H1 (cell line): ENCODE results near the gene ZFP36L1. TPM values are rescaled to one million over a fixed set of nuclear protein-coding genes. Genes with fewer than 3 reads are reported as not detected.

Source experiments
- CTCF ChIA-PET: fragments of 300-600 bp; sonication (Branson Sonifier 250); formaldehyde crosslinking; loops from one replicate; lab custom pipeline; 2021; ENCODE audit not compliant: partially characterized antibody; lab: Charles Lee
- POLR2A ChIA-PET: fragments of 300-600 bp; sonication (Branson Sonifier 250); formaldehyde crosslinking; loops from one replicate; lab custom pipeline; 2021; ENCODE audit warnings: inconsistent platforms; ENCODE audit not compliant: partially characterized antibody; lab: Charles Lee
- DNase-seq, 2 experiments: peaks; one replicate each; pipeline versions ENCODE4 v3.0.0 to v3.0.0-alpha.2; 2010 to 2022; ENCODE audit warnings: low spot score in 2 of 2, low read depth in 1 of 2, mixed read lengths in 1 of 2
- FAIRE-seq: peaks from 2 replicates; lab custom pipeline; 2011; peaks lifted over from hg19 to GRCh38; lab: Jason Lieb, UNC
- H2AFZ ChIP-seq: 2 replicates; pipeline ENCODE4 v1.8.1; 2012; ENCODE audit warnings: low read length, inconsistent platforms
- H2AK5ac ChIP-seq: 2 replicates; pipeline ENCODE4 v1.6.1; 2013; ENCODE audit warnings: low read depth, low read length
- H2BK120ac ChIP-seq: replicated peaks from 2 replicates; pipeline ENCODE3; 2013; ENCODE audit warnings: low read depth, low read length, inconsistent platforms
- H2BK12ac ChIP-seq: 2 replicates; pipeline ENCODE4 v1.6.1; 2013; ENCODE audit warnings: low read depth, low read length
- H2BK15ac ChIP-seq: 2 replicates; pipeline ENCODE4 v1.6.1; 2013; ENCODE audit warnings: low read length
- H2BK20ac ChIP-seq: 2 replicates; pipeline ENCODE4 v1.6.1; 2013; ENCODE audit warnings: low read length
- H2BK5ac ChIP-seq: 2 replicates; pipeline ENCODE4 v1.6.1; 2013; ENCODE audit warnings: low read depth, low read length
- H3K14ac ChIP-seq: 2 replicates; pipeline ENCODE4 v1.6.1; 2013; ENCODE audit warnings: inconsistent platforms; ENCODE audit not compliant: insufficient read length
- H3K18ac ChIP-seq: 2 replicates; pipeline ENCODE4 v1.6.1; 2013; ENCODE audit warnings: low read length; ENCODE audit errors: extremely low read depth
- H3K23ac ChIP-seq: 2 replicates; pipeline ENCODE4 v1.6.1; 2013; ENCODE audit warnings: inconsistent platforms; ENCODE audit not compliant: insufficient read length
- H3K23me2 ChIP-seq: 2 replicates; pipeline ENCODE4 v1.6.1; 2013; ENCODE audit warnings: low read depth, low read length
- H3K27ac ChIP-seq: 2 replicates; pipeline ENCODE4 v1.6.1; 2011; ENCODE audit warnings: low read depth, low read length, inconsistent platforms
- H3K27me3 ChIP-seq, 4 experiments: replicated peaks in 1 of 4; 1 replicate in 1 of 4; 2 replicates in 3 of 4; pipeline versions ENCODE4 v1.6.1 to v1.8.1; 2011 to 2013; ENCODE audit warnings: low read length in 3 of 4, mild to moderate bottlenecking in 3 of 4, inconsistent platforms in 2 of 4, mixed read lengths in 2 of 4, moderate library complexity in 1 of 4; ENCODE audit not compliant: control insufficient read depth in 3 of 4, insufficient read depth in 3 of 4; ENCODE audit errors: extremely low read depth in 1 of 4
- H3K36me3 ChIP-seq, 4 experiments: 2 replicates each; pipeline versions ENCODE4 v1.6.1 to v1.8.1; 2011 to 2013; ENCODE audit warnings: mild to moderate bottlenecking in 4 of 4, low read length in 3 of 4, moderate library complexity in 2 of 4, control low read depth in 1 of 4, inconsistent platforms in 1 of 4; ENCODE audit not compliant: insufficient read depth in 4 of 4, control insufficient read depth in 2 of 4
- H3K4ac ChIP-seq: replicated peaks from 2 replicates; pipeline ENCODE3; 2013; ENCODE audit warnings: low read length, low read depth, mixed read lengths, inconsistent platforms; ENCODE audit not compliant: insufficient read length
- H3K4me1 ChIP-seq, 4 experiments: replicated peaks in 1 of 4; 1 replicate in 1 of 4; 2 replicates in 3 of 4; pipeline versions ENCODE4 v1.6.1 to v1.8.1; 2011 to 2013; ENCODE audit warnings: low read length in 3 of 4, inconsistent platforms in 2 of 4, mixed read lengths in 1 of 4; ENCODE audit not compliant: insufficient read depth in 4 of 4, control insufficient read depth in 3 of 4
- H3K4me2 ChIP-seq, 2 experiments: 2 replicates each; pipeline versions ENCODE4 v1.6.1 to v1.8.1; 2011 to 2013; ENCODE audit warnings: low read depth in 2 of 2, low read length in 2 of 2, control low read depth in 1 of 2, inconsistent platforms in 1 of 2, mild to moderate bottlenecking in 1 of 2; ENCODE audit not compliant: insufficient read depth in 1 of 2
- H3K4me3 ChIP-seq, 4 experiments: fragments of 200-600, 300-600 bp in 1 of 4; sonication (generic), shearing (Covaris generic), sonication (Bioruptor Twin) in 1 of 4; 2 replicates each; pipeline versions ENCODE4 v1.5.1 to v1.8.1; 2011 to 2016; ENCODE audit warnings: low read length in 4 of 4, low read depth in 3 of 4, control low read depth in 2 of 4, inconsistent platforms in 2 of 4, mild to moderate bottlenecking in 2 of 4, mixed read lengths in 1 of 4, moderate library complexity in 1 of 4; ENCODE audit not compliant: insufficient read depth in 2 of 4; ENCODE audit errors: extremely low read depth in 1 of 4
- H3K56ac ChIP-seq: replicated peaks from 2 replicates; pipeline ENCODE3; 2013; ENCODE audit warnings: low read depth, mild to moderate bottlenecking, mixed read lengths, low read length, inconsistent platforms; ENCODE audit not compliant: insufficient read length
- H3K79me1 ChIP-seq: 2 replicates; pipeline ENCODE4 v1.6.1; 2013; ENCODE audit warnings: low read depth, low read length, control low read depth
- H3K79me2 ChIP-seq, 2 experiments: 2 replicates each; pipeline versions ENCODE4 v1.6.1 to v1.8.1; 2012 to 2013; ENCODE audit warnings: low read length in 2 of 2, mild to moderate bottlenecking in 2 of 2, inconsistent platforms in 1 of 2; ENCODE audit not compliant: insufficient read depth in 2 of 2, control insufficient read depth in 1 of 2
- H3K9ac ChIP-seq, 4 experiments: replicated peaks in 1 of 4; 1 replicate in 1 of 4; 2 replicates in 3 of 4; pipeline versions ENCODE4 v1.6.1 to v1.8.1; 2011 to 2013; ENCODE audit warnings: low read depth in 3 of 4, low read length in 3 of 4, control low read depth in 2 of 4, mild to moderate bottlenecking in 2 of 4, moderate library complexity in 2 of 4, inconsistent platforms in 1 of 4; ENCODE audit errors: extremely low read depth in 1 of 4
- H3K9me3 ChIP-seq, 2 experiments: 2 replicates each; pipeline versions ENCODE4 v1.6.1 to v1.8.1; 2012 to 2013; ENCODE audit warnings: mild to moderate bottlenecking in 2 of 2, moderate library complexity in 2 of 2, control low read depth in 1 of 2, inconsistent platforms in 1 of 2, low read depth in 1 of 2, low read length in 1 of 2, mixed read lengths in 1 of 2; ENCODE audit not compliant: insufficient read depth in 2 of 2
- H4K20me1 ChIP-seq, 2 experiments: replicated peaks in 1 of 2; 2 replicates each; pipeline versions ENCODE3 to v1.8.1; 2011 to 2013; ENCODE audit warnings: inconsistent platforms in 2 of 2, low read length in 2 of 2, mild to moderate bottlenecking in 1 of 2; ENCODE audit not compliant: insufficient read depth in 2 of 2, control insufficient read depth in 1 of 2
- H4K5ac ChIP-seq: 2 replicates; pipeline ENCODE4 v1.6.1; 2013; ENCODE audit warnings: low read length, low read depth, mixed read lengths, inconsistent platforms; ENCODE audit not compliant: insufficient read length
- H4K8ac ChIP-seq: 2 replicates; pipeline ENCODE4 v1.8.0; 2013; ENCODE audit warnings: mild to moderate bottlenecking, moderate library complexity, low read length, inconsistent platforms; ENCODE audit not compliant: insufficient read depth; ENCODE audit errors: extremely low read depth
- H4K91ac ChIP-seq: replicated peaks from 2 replicates; pipeline ENCODE3; 2013; ENCODE audit warnings: low read length, mixed read lengths, inconsistent platforms; ENCODE audit not compliant: insufficient read length
- ASH2L ChIP-seq: fragments of 200-600, 300-600 bp; sonication (generic); IDR thresholded peaks from one replicate; pipeline ENCODE4 v1.7.1; 2017; ENCODE audit warnings: low read length
- BACH1 ChIP-seq: IDR thresholded peaks from 2 replicates; pipeline ENCODE4 v1.6.1; 2012; ENCODE audit warnings: low read length, improper control_type of control experiment
- CBX8 ChIP-seq: fragments of 300-800, 300-1000 bp; sonication (generic); IDR thresholded peaks from 2 replicates; pipeline ENCODE4 v1.7.1; 2016; ENCODE audit warnings: low read depth, low read length, borderline replicate concordance
- CEBPB ChIP-seq: IDR thresholded peaks from 2 replicates; pipeline ENCODE4 v1.6.1; 2012; ENCODE audit warnings: low read depth, low read length
- CTCF ChIP-seq, 3 experiments: IDR thresholded peaks; 1 replicate in 2 of 3; 2 replicates in 1 of 3; pipeline versions ENCODE4 v1.5.1 to v1.6.1; 2011; ENCODE audit warnings: low read length in 3 of 3, mild to moderate bottlenecking in 3 of 3, inconsistent platforms in 2 of 3, low read depth in 1 of 3, moderate library complexity in 1 of 3; ENCODE audit not compliant: insufficient read depth in 1 of 3; ENCODE audit errors: control extremely low read depth in 1 of 3
- EGR1 ChIP-seq: IDR thresholded peaks from 2 replicates; pipeline ENCODE4 v1.6.1; 2011; ENCODE audit warnings: low read depth, low read length, borderline replicate concordance
- HDAC2 ChIP-seq, 2 experiments: fragments of 300-600 bp in 1 of 2; sonication (generic) in 1 of 2; IDR thresholded peaks; 2 replicates each; pipeline ENCODE4 v1.6.1; 2011 to 2012; ENCODE audit warnings: low read depth in 2 of 2, low read length in 2 of 2, mild to moderate bottlenecking in 2 of 2, moderate library complexity in 2 of 2, borderline replicate concordance in 1 of 2, inconsistent platforms in 1 of 2
- JUND ChIP-seq: IDR thresholded peaks from 2 replicates; pipeline ENCODE4 v1.6.1; 2011; ENCODE audit warnings: mild to moderate bottlenecking, improper control_type of control experiment, low read length
- POLR2AphosphoS5 ChIP-seq: IDR thresholded peaks from 2 replicates; pipeline ENCODE4 v1.6.1; 2011; ENCODE audit warnings: low read depth, low read length
- RXRA ChIP-seq: IDR thresholded peaks from 2 replicates; pipeline ENCODE4 v1.6.1; 2011; ENCODE audit warnings: low read depth, mild to moderate bottlenecking, low read length, moderate library complexity; ENCODE audit not compliant: insufficient read depth
- SP1 ChIP-seq: IDR thresholded peaks from 2 replicates; pipeline ENCODE4 v1.6.1; 2011; ENCODE audit warnings: low read depth, low read length
- SP4 ChIP-seq: IDR thresholded peaks from 2 replicates; pipeline ENCODE4 v1.6.1; 2012; ENCODE audit warnings: low read length, inconsistent platforms
- TEAD4 ChIP-seq: IDR thresholded peaks from 2 replicates; pipeline ENCODE4 v1.6.1; 2012; ENCODE audit warnings: low read depth, low read length, inconsistent platforms, mixed read lengths
- YY1 ChIP-seq: IDR thresholded peaks from 2 replicates; pipeline ENCODE4 v1.6.1; 2011; ENCODE audit warnings: low read depth, mild to moderate bottlenecking, low read length
- WGBS, 2 experiments: shearing (Covaris generic) in 1 of 2; methylation state at CpG; one replicate each; pipeline versions ENCODE4 v1.1.6 to v1.1.7; 2013 to 2015; ENCODE audit warnings: low lambda C conversion rate in 2 of 2, mixed read lengths in 2 of 2, inconsistent platforms in 1 of 2, low coverage in 1 of 2, missing lambda C conversion rate in 1 of 2; ENCODE audit not compliant: insufficient replicate concordance in 2 of 2, insufficient coverage in 1 of 2, insufficient read length in 1 of 2; ENCODE audit errors: extremely low coverage in 1 of 2, missing lambda C conversion rate in 1 of 2; 5-methylcytosine and 5-hydroxymethylcytosine counted together
- polyA plus RNA-seq, 7 experiments: library from polyadenylated mRNA; depleted of rRNA in 3 of 7; stranded (reverse) in 5 of 7; unstranded in 2 of 7; fragments of >200 nt in 5 of 7; fragments of 200-250 nt in 2 of 7; gene quantifications; 1 replicate in 5 of 7; 2 replicates in 1 of 7; 4 replicates in 1 of 7; pipeline versions ENCODE4 v1.2.1 to v1.2.3, GENCODE V29; 2011 to 2013; ENCODE audit warnings: missing spikeins in 2 of 7, mixed read lengths in 2 of 7
- total RNA-seq: library from RNA; stranded (reverse); fragmentation: NEBNext Ultra II Directional; extraction: Animal tissue kit (Norgen Biotek cat#: 25700); gene quantifications from 2 replicates; pipeline ENCODE4 v1.2.1, GENCODE V29; 2021

ZFP36L1 gene
- total and polyA plus RNA-seq, 2 of the 8 experiments (the other 6 are each of a cell fraction or from before 2014, with no cell fraction given): 80.4 to 132 TPM

DNA sequence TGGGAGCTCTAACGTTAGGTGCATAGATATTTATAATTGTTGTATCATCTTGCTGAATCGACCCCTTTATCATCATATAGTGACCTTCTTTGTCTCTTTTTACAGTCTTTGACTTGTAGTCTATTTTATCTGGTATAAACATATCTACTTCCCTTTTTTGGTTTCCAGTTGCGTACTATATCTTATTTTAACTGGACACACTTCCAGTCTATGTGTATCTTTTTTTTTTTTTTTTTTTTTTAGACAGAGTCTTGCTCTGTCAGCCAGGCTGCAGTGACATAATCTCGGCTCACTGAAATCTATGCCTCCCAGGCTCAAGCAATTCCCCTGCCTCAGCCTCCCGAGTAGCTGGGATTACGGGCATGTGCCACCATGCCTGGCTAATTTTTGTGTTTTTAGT, 41.9 kb upstream of the ZFP36L1 start:
- Histone ChIP-seq H3K56ac (no peak overlapping the region), H3K36me3 (no peaks in the 10 kb centered on the region; a peak in 1 of 8 replicates), H4K8ac (no peak overlapping the region), H4K91ac (no peak overlapping the region), H3K18ac (no peak overlapping the region), H3K4me3 (no peak overlapping the region), H2BK12ac (no peak overlapping the region), H3K27me3 (no peaks in the 10 kb centered on the region), H2AFZ (no peak overlapping the region), H2BK120ac (no peak overlapping the region), H3K79me1 (no peaks in the 10 kb centered on the region), H3K9me3 (no peaks in the 10 kb centered on the region), H3K4ac (no peak overlapping the region), H2AK5ac (no peak overlapping the region), H4K5ac (no peak overlapping the region), H3K79me2 (no peaks in the 10 kb centered on the region), H3K23ac (no peak overlapping the region), H2BK20ac (no peak overlapping the region), H2BK15ac (no peak overlapping the region), H2BK5ac (no peak overlapping the region), H3K4me2 (no peak overlapping the region), H3K9ac (no peak overlapping the region), H4K20me1 (no peaks in the 10 kb centered on the region), H3K14ac (no peak overlapping the region), H3K23me2 (no peaks in the 10 kb centered on the region), H3K27ac (no peak overlapping the region), H3K4me1 (no peaks in the 10 kb centered on the region)
- WGBS, 2 experiments: 77% methylated on average over 6 of the region's 6 CpGs; no CpG with 5 or more reads in 1 of the 2 experiments
- POLR2A ChIA-PET: no interaction called here
- CTCF ChIA-PET: interaction anchor here (1.7 kb wide), 1 partner anchor 10 kb away, joined by 5 read pairs; no protein-coding TSS in a partner anchor
- FAIRE-seq: no peak
- DNase-seq: no peak
- TF ChIP-seq RXRA (no peak), CTCF (IDR thresholded peaks at IDR 0.05; ENCODE audit: control extremely low read depth in 1 of 3, insufficient read depth in 1 of 3, low read depth in 1 of 3, low read length in 3 of 3) (no peak), HDAC2 (IDR thresholded peaks at IDR 0.05; ENCODE audit: borderline replicate concordance in 1 of 2, low read depth in 2 of 2, low read length in 2 of 2) (no peak), JUND (no peak), SP4 (no peak), CEBPB (no peak), YY1 (no peak), POLR2AphosphoS5 (no peak), EGR1 (no peak), TEAD4 (no peak), SP1 (no peak), BACH1 (no peak), CBX8 (no peak), ASH2L (no peak)
